Omental fat pad (tissue), 4 donors: ENCODE data around the gene PPM1N. TPM values are rescaled to one million over a fixed set of nuclear protein-coding genes. Genes with fewer than 3 reads are reported as not detected.
A peak's percentile ranks its signal among the peaks of the same experiment; 100 is the strongest.

Experiments
- ATAC-seq: fragments of 150-250 bp; one replicate; pipeline ENCODE4 v1.9.1; 2016; ENCODE audit warnings: mild to moderate bottlenecking, moderate library complexity; ENCODE audit not compliant: low FRiP score
- DNase-seq: peaks from one replicate; pipeline ENCODE4 v3.0.0-alpha.2; 2019; ENCODE audit warnings: low spot score
- CTCF ChIP-seq, 3 donors: fragments of 450-650 bp; IDR thresholded peaks; one replicate each; pipeline ENCODE4 v1.5.1; 2016 to 2017; ENCODE audit warnings: antibody characterized with exemption in 3 of 3, mild to moderate bottlenecking in 3 of 3, moderate library complexity in 2 of 3
- total RNA-seq, 4 donors: library from RNA; depleted of rRNA; stranded (reverse); fragments of >200 nt; gene quantifications; one replicate each; pipeline ENCODE4 v1.1.0, GENCODE V29; 2016

Gene PPM1N
- total RNA-seq, 4 donors from 2014 or later, result 1.9 to 3.8 (median 2.9) TPM

GRCh38 chr19:45467115-45467455 is 31.2 kb upstream of the PPM1N start:
- DNase-seq (no peak), ATAC-seq (no peak)
- no peak for TF ChIP-seq CTCF (IDR thresholded peaks at IDR 0.05)

GRCh38 chr19:45467456-45468158 is 30.6 kb upstream of the PPM1N start, which contains the start of gene FOSB:
Gene FOSB, plus strand, starts transcription at chr19:45467996. Its CDS starts 591 bp downstream, at chr19:45468587.
- peak; percentile 98 for DNase-seq
- no peak for TF ChIP-seq CTCF (IDR thresholded peaks at IDR 0.05)
- peak; percentile 41 for ATAC-seq

- ATAC-seq (no peak), DNase-seq (no peak)
- no peak for TF ChIP-seq CTCF (IDR thresholded peaks at IDR 0.05)
These were observed 30.0 kb upstream of the PPM1N start for GRCh38 chr19:45468159-45468651.

GRCh38 chr19:45468803-45469131 is 29.5 kb upstream of the PPM1N start:
- no peak for ATAC-seq
- DNase-seq, result no peak

GRCh38 chr19:45469132-45469944 is 28.9 kb upstream of the PPM1N start:
- TF ChIP-seq CTCF (IDR thresholded peaks at IDR 0.05), result no peak
- peak; percentile 23 for ATAC-seq

More at GRCh38 chr19:45468803-45469131, 29.5 kb upstream of the PPM1N start:
- no peak for TF ChIP-seq CTCF (IDR thresholded peaks at IDR 0.05)

GRCh38 chr19:45469945-45470761 is 28.1 kb upstream of the PPM1N start:
- no peak for DNase-seq
- TF ChIP-seq CTCF (IDR thresholded peaks at IDR 0.05), result no peak
- ATAC-seq, result no peak

More at GRCh38 chr19:45469132-45469944, 28.9 kb upstream of the PPM1N start:
- no peak for DNase-seq
